Left cardiac atrium (tissue), 4 donors: ENCODE measurements around the gene KDM2B. TPM values are rescaled to one million over a fixed set of nuclear protein-coding genes. Genes with fewer than 3 reads are reported as not detected.

Experiments
- ATAC-seq, 2 donors: fragments of 200-7000 bp; cut with Tn5 transposase; one replicate each; pipeline ENCODE4 v1.9.1; 2020; ENCODE audit warnings: mild to moderate bottlenecking in 2 of 2, moderate library complexity in 2 of 2
- DNase-seq: peaks from one replicate; pipeline ENCODE4 v3.0.0-alpha.2; 2020
- intact Hi-C, 2 donors: fragments of 100-400 bp; cut with DNase I; formaldehyde crosslinking; loops; one replicate each; pipeline versions ENCODE4 v1.14.1 to v1.15.1; 2022 to 2023
- total RNA-seq, 2 donors: library from RNA; stranded (reverse); fragmentation: NEBNext Ultra II Directional; extraction: Animal tissue kit (Norgen Biotek cat#: 25700); gene quantifications; one replicate each; pipeline ENCODE4 v1.2.1, GENCODE V29; 2021
- donor health status: DM: no; HTN: yes; CAD: no.
- donor health status: DM: no; HTN: yes; CAD: no; lungs with severe emphysema.
- donor health status: DM: yes; HTN: yes; CAD: no.
- donor health status: Dilated cardiomyopathy.

The KDM2B gene
- total RNA-seq, 2 donors from 2014 or later = 11.2 to 14.7 TPM

DNA sequence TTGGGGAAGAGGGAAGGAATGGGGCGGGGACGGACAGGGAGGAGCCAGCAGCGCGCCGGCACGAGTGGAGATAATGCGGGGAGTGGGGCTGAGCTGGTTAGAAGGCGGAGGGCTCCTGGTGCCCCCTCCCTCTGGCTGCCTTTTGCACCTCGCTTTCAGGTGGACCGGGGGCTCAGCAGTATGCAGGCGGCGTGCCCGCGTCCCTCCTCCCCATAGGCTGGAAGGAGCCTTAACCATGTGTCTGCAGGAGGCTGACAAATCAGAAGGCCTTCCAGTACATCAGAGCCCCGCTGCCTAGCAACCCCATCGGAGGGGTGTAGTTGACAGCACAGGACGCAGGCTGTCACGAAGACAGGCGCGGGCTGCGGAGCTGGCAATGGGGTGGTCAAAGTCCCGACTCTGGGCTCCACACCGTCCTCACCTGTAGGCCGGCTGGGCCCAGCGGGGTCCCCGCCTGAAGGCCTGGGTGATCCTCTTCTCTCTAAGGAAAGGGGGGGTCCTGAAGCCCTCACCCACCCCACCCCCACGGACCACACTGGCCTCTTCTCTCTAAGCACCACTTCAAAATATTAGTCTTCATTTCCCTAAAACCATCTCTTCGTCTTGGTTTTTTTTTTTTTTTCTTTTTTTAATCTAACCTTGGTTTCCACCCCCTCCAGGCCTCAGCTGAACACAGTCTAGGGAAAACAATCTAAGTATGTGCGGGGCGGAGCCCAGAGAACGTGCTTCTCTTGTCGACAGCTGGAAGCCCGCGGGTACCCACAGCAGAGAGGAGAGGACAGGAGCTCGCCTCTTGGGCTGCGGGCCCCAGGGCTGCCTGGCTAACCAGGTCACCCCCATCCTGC, 44.5 kb downstream of the KDM2B start:
- DNase-seq (peak; percentile 92), ATAC-seq (peak; percentile 78 to 88)
- intact Hi-C loops = loop anchor here in 1 of 2 donors (5.0 kb wide), 1 partner anchor 34 kb away; no protein-coding TSS in a partner anchor

DNA sequence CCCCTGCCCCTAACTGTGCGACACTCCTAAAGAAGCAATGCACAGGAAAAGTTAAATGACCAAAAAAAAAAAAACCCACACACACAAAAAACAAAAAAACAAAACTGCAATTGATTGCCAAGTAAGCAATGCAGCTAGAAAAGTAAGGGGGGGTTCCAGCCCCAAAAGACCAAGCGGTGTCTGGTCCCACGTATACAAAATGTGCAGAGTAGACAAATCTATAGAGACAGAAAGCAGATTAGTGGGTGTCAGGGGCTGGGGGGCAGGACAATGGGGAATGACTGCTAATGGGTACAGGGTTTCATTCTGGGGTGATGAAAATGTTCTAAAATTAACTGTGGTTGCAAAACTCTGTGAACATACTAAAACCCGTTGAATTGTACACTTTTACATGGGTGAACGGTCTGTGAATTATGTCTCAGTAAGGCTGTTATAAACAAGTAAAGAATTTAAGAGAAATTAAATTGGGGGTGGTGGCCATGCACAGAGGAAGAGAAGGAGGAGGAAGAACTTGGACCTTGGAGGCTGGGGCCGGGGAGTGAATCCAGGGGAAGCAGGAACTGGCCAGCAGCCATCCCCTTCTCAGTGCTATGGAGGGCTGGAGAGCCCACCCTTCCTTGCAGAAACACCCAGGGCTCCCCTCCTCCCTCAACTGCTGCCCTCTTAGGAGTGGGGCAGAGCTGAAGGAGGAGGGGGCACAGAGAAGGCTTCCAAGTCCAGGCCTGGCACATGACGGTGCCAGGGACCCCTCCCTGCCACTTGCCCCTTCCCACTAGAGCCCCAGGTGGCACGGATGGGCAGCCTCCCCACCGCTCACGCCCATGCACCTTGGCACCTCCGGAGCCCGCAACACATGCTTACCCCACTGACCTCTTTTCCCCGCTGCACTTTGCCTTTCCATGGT, 45.4 kb downstream of the KDM2B start:
- DNase-seq = no peak
- intact Hi-C loops = loop anchor here in 1 of 2 donors (5.0 kb wide), 1 partner anchor 33 kb away; no protein-coding TSS in a partner anchor

DNA sequence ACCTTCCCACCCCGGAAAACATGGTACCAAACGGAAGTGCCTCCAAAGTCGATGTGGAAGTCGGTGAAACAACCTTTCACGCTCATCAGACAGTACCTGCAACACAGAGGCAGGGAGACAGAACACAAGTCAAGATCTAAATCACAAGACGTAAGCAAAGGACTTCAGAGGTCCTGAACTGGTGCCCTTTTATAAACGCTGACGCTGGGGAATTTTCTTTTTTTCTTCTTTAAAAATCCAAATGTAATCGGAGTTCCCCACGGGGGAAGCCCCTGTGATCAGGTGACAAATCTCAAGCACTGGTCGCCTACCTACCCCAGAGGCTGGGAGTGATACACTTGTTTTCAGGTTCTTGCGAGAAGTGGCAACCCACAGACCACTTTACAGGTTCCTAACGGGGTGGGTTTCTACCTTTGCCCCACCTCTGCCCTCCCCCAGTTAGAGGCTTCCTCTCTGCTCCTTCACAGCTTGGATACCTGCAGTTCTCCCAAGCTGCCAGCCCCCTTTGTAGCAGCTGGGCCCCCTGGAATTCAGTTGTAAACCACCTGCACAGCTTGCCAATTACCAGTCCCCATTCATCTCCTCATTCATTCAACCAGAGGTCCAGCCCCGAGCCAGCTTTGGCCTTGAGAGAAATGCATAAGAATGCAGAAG, 46.2 kb downstream of the KDM2B start:
- intact Hi-C loops = loop anchor here in 1 of 2 donors (5.0 kb wide), 1 partner anchor 32 kb away; no protein-coding TSS in a partner anchor
- ATAC-seq = no peak

More for the DNA sequence above, 45.4 kb downstream of the KDM2B start:
- no peak for ATAC-seq

DNA sequence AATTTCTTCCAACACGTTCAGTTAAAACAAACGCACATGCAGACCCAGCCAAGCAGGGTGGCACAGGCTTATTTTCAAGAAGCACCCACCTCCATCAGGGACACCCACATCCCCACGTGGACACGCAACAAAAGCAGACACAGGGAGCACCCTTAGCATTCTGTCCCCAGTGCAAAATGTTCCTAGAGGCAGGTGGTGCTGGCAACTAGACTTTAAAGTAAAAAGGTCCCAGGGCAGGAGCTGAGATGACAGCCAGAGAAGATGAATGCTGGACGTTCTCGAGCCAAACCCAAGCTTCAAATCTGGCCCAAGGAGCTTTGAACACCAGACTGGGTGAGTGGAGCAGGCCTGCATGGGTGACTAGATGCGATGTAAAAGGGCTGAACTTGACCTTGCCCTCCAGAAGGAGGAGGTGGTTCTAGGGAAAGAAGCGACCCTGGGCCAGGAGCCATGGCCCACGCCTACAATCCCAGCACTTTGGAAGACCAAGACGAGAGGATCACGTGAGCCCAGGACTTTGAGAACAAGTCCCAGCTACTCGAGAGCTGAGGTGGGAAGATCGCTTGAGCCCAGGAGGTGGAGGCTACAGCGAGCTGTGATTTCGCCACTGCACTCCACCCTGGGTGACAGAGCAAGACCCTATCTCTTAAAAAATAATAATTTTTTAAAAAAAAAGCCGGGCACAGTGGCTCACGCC, 47.3 kb downstream of the KDM2B start:
- ATAC-seq = no peak
- intact Hi-C loops = no loop called here
- no peak for DNase-seq

More for the DNA sequence above, 46.2 kb downstream of the KDM2B start:
- DNase-seq = no peak

DNA sequence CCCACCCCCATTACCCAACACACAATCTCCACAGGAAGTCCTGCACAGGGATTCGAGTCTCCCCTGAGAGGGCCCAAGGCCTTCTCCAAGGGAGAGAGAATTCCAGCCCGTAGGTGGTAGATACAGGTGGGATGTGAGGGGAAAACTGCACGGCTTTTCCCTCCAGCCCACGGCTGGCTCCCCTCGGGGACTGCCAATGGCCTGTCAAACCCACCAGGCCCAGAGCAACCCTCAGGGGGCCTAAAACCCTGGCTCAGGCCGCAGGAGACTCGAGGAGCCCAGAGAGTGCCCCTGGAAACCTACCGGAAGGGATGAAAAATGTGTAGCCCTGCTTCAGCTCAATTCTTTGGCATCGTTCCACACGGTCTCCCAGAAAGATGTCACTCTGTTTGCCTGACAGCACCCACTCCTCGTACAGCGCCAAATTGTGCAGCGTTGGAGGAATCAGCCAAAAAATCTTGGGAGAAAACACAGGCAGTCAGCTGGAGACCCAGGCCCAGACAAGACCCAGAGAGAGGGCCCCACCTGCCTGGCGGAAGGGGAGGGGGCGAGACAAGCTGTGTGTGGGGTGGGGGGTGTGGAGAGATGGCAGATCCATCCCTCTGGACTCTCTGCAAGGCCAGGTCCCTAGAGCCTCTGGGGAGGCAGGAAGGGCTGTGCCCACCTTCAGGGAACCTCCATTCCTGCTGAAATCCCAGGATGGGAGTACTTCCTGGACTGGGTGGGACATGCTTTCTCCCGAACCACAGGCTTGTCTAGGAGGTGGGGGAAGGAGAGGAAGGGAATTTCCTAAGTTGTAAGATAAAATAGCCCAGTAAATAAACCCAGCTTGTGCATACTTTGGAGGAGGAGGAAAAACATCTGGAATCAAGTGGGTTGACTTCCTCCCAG, 48.1 kb downstream of the KDM2B start:
- ATAC-seq (no peak), DNase-seq (no peak)

DNA sequence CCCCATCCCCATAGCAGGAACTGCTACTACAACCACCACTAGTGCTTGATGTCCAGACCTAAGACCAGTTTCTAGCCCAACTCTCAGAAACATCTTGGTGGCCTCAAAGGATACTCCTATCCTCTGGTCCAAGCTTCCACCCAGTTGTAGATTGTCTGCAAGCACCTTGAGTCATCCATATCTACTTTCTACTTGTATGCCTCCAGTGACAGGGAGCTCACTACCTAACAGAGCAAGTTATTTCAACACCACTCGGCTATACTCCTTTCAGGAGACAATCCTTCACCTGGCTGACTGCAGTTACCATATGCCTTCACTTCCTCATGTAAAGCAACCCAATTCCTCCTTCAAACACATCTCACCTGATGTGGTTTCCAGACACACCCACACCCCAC, 49.5 kb downstream of the KDM2B start:
- no peak for ATAC-seq

More for the DNA sequence above, 48.1 kb downstream of the KDM2B start:
- intact Hi-C loops = no loop called here

DNA sequence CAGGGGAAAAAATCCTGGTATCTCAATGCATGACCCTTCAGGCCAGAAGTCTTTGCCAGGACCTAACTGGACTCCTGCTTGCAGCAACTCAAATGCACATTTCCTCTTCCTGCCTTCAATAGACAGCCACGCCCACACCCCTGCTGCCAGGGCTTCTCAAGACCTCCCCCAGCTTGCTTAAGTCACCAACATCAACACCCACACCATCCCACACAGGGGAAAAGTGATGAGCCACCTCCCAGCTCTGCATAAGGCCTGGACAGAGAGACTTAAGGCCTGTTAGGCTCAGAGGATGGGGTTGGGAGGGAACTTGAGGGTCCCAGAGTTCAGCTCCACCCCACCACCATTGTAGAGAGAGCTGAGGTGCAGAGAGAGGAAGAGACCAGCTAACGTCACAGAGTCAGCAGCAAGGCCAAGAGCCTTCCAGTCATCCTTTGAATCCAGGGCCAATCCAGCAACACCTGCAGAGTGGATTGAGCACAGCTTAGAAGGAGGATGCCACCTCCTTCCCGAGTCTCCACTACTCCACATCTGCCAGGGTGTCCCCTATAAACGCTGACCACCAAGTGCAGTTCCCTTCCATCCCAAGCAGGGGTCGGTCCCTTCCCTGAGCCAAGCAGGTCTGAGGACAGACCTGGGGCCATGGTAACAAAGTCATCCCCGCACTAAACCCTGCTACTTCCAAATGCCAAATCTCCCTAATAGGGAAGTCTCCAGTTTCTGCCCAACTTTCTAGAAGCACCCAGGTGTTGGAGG, 50.0 kb downstream of the KDM2B start:
- DNase-seq (peak; percentile 92), ATAC-seq (peak; percentile 74 to 83)
- intact Hi-C loops = no loop called here

More for the DNA sequence above, 49.5 kb downstream of the KDM2B start:
- intact Hi-C loops = no loop called here
- no peak for DNase-seq

DNA sequence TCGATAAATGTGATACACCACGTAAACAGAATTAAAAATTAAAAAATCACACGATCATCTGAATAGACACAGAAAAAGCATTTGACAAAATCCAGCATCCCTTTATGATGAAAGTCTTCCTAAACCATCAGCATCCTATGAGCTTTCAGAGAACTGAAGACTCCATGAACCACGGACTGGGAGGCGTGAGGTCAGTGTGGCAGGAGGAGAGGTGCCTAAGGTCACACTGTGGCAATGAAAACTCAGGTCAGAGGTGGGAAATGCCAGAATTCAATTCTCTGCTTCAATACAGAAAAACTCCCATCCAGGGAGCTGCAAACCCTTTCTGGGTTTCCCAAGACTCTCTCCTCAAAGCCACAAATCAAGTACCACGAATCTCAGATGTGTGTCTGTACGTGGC, 51.6 kb downstream of the KDM2B start:
- no peak for DNase-seq
- no peak for ATAC-seq
- intact Hi-C loops = no loop called here

DNA sequence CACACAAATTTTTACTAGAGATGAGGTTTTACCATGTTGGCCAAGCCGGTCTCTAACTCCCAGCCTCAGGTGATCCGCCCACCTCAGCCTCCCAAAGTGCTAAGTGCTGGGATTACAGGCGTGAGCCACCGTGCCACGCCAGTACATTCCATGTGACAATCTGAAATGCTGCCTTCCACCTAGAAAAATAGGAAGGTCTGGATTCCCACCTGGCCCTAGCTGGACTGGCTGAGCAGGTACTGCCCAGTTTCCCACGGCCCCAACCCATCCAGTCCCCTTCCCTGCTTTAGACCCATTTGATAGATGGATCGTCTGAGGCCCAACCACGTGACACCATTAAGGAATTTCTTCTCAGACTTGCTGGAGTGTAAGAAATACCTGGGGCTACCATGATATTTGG, 55.4 kb downstream of the KDM2B start:
- intact Hi-C loops = no loop called here
- no peak for ATAC-seq
- DNase-seq = no peak

DNA sequence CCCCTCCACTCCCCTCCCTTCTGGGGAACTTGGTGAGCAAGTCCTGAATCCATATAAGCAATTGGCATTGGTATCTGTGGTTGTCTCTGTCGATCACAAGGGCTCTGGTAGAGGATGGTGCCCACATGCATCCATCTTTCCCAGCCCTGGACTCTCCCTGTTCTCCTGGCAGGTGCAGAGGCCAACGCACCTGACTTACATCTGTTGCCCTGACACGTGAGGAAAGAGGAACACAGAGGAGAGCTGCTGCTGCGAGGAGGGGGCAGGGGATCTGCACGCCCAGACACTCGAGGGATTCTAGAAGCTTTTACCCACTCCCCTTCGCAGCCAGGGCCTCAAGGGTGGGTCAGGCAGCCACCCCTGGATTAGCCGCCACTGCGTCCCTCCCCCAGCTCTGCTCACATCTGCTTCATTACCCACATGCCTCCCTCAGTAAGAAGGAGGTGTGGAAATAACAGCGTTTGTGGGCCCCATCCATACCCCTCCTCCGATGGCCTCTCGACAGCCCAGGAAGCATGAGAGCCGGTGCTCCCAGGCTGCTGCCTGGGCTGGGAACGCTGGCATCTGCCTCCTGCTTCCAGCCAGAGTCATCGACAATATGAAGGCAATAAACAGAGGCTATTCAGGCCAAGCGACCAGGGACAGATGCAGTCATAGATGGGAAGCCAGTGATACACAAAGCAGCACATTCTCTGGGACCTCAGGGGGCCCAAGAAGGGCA, 56.5 kb downstream of the KDM2B start:
- no peak for DNase-seq
- ATAC-seq = no peak
- intact Hi-C loops = no loop called here

DNA sequence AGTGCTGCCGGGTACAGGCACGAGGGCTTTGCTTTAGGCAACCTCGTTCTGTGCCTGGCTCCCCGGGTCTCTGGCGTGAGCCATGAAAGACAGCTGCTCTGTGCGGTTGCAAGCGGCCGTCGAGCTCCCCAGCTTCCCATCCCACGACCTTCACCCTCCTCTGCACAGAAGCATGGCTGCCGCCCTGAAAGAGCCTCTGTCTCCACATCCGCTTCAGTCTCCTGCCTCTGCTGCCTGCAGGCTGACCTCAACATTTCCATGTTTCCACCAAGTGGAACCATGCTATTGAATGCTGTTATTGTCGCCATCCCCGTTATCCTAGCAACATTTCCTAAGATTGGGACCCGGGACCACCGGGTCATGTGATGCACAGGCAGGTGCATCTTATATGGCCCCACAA, 57.1 kb downstream of the KDM2B start:
- intact Hi-C loops = no loop called here
- no peak for DNase-seq
- no peak for ATAC-seq

DNA sequence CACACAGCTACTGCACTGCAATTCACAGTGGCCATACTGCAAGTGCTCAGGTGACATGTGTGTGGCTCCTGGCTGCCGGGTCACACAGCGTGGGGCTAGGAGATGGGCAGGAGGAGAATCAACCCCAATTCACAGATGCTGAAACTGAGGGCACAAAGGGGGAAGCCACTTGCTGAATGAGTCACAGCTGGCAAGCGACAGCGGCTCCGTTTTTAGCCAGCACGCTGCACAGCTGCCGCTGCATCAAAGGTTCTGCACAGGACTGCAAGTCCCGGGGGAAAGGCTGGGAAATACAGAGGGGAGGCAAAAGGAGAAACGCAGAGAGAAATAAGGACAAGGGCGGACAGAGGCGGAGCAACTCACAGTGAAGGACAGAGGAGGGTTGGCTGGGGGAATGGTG, 57.9 kb downstream of the KDM2B start:
- ATAC-seq (peak in 1 of 2 donors; percentile 13), DNase-seq (no peak)
- intact Hi-C loops = no loop called here

DNA sequence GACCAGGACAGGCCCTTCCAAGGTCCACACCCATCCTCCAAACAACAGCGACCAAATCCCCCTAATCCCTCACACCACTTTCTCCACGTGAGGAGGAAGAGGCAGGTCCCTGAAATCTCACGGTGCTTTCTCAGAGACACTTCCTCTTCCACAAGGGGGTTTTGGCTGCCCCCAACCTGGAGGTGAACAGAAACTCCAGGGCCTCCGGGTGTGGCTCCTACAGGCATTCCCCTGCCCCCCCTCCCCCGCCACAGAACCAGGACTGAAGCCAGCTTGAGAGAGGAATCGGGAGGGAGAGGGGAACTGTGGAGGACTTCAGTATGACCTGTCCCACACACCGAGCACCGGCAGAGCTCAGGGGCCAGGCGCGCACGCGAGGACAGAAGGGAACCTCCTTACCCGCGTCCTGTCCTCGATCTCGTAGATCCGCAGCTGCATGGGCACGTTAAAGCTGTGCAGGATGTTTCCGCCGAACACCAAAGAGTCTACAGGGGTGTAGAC, 60.2 kb downstream of the KDM2B start:
- intact Hi-C loops = no loop called here
- ATAC-seq = no peak
- no peak for DNase-seq

DNA sequence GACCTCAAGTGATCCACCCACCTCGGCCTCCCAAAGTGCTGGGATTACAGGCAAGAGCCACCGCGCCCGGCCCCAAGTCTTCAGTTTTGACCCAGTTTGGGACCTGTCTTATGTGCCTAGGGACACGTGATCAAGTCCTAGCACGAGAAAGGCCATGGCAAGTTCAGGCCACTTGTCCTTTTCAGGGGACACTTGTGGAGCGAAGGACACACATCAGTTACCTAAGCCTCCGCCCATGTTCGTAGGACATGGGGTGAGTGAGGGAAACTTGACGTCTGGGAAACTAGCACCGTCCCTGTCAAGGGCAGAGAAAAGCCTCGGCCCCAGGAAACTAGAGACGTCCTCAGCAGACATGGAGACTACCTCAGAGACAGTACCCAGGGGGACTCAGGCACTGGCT, 60.7 kb downstream of the KDM2B start:
- no peak for ATAC-seq
- no peak for DNase-seq
- intact Hi-C loops = no loop called here

DNA sequence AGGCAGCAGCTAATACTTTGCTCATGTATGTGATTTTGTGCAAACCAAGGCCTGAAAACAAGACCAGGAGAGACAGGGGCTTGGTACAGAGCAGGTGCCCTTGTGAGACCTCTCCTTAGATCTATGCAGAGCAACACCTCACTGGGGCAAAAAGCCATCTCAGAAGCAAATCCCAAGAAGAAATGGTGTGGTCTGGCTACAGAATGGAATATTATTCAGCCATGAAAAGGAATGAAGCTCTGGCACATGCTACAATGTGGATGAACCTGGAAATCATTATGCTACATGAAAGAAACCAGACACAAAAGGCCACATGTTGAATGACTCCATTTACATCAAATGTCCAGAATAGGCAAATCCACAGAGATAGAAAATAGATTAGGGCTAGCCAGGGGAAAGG, 61.6 kb downstream of the KDM2B start:
- DNase-seq (no peak), ATAC-seq (no peak)
- intact Hi-C loops = no loop called here

DNA sequence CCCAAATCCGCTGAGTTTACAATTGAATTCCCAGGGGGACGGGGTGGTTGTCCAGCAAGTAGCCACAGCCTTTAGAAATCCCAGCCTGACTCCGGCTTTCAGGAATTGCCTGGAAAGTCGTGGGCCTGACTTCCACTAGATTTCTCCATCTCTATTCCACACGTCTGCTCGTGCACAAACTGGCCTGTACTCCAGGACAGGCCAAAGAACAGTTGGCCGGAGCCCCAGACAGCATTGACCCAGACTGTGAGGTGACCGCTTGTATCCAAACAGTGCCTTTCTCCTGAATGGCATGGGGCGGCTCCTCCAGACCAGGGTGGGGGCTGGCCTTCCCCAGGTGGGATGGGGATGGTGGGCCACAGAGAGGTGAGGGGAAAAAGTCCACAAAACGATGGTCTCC, 62.2 kb downstream of the KDM2B start:
- intact Hi-C loops = no loop called here
- peak in 1 of 2 donors; percentile 64 for ATAC-seq
- no peak for DNase-seq
